Erythroblast (primary cell): ENCODE measurements around the gene RRP1.

Experiments
- GATA1 ChIP-seq: IDR thresholded peaks from 2 replicates; pipeline ENCODE4 v1.6.1; 2011; ENCODE audit warnings: low read depth, mild to moderate bottlenecking, control low read depth, low read length, moderate library complexity
- POLR2A ChIP-seq: IDR thresholded peaks from 2 replicates; pipeline ENCODE4 v1.6.1; 2011; ENCODE audit warnings: mild to moderate bottlenecking, low read length

GRCh38 chr21:43759651-43760050, 29.7 kb upstream of the RRP1 start:
- TF ChIP-seq POLR2A: no peak
- no peak for TF ChIP-seq GATA1
